GM18951 (cell line): Measurements from ENCODE around the gene ZNF439.
"Not testable (repeated sequence)": the region's sequence is repeated elsewhere in the genome, so short reads cannot be mapped to it uniquely, and the experiment has no call there.

Experiments
- POLR2A ChIP-seq: IDR thresholded peaks from 4 replicates; pipeline ENCODE4 v1.6.1; 2011; ENCODE audit warnings: mild to moderate bottlenecking; ENCODE audit not compliant: insufficient read length, insufficient read depth; ENCODE audit errors: extremely low read depth
- in situ Hi-C: fragments of 300-500 bp; cut with MboI; formaldehyde crosslinking; loops from one replicate; pipeline ENCODE4 v1.12.0; 2022; ENCODE audit warnings: low sequenced_read_pairs, mixed read lengths, inconsistent platforms; ENCODE audit not compliant: unreplicated experiment

Gene ZNF439

DNA sequence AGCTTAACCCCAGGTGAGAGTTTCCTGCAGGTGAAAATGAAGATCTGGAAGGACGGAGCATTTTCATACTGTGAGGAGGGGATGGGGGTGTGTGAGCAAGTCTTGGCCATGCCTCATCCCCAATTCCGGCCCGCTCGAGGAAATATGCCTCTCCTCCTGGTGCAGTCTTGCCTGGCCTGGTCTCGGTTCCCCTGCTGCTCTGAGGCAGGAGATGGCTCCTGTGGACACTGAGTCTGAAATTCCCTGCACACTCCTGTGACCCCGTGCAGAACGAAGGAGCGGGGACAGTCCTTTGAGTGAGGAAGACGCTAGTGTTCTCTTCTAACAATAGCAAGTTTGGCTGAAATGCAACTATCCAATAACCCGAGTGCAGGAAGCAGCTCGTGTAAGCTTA is 329 bp upstream of the ZNF439 start:
- no peak for TF ChIP-seq POLR2A
- in situ Hi-C loops, result no loop called here

DNA sequence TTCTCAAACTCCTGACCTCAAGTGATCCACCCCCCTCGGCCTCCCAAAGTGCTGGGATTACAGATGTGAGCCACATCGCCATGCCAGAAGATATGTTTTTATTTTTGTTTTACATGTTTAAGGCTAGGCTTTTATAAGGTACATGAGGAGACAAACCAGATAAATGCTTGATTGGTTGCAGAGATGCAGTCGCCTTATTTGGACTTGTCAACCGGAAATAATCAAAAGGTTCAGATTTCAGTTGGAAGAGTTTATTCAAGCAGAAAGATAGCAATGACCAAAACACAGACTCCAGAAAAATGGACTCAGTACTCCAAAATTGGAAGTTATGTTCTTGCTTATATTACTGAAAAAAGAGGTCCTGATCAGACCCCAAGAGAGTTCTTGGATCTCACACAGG is 1.8 kb downstream of the ZNF439 start:
- in situ Hi-C loops, result not testable (repeated sequence)

DNA sequence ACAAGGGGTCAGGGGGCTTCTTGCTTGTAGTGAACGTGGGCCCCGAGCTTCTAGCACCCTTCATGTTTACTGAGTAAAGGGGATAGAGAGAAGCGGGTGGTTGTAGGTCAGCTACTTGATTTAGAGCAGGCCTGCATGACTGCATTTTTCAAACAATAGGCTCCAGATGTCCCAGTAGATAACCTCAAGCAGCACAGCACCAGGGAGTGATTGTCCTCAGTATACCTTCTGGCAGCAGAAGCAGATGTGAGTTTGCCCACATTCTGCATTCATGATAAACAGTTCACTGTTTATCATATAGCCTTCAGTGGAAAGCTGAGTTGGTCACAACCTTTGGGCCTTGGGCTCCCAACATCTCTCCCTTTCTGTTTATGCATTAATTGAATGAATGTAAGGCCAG is 4.8 kb downstream of the ZNF439 start:
- in situ Hi-C loops, result no loop called here
- TF ChIP-seq POLR2A, result no peak

DNA sequence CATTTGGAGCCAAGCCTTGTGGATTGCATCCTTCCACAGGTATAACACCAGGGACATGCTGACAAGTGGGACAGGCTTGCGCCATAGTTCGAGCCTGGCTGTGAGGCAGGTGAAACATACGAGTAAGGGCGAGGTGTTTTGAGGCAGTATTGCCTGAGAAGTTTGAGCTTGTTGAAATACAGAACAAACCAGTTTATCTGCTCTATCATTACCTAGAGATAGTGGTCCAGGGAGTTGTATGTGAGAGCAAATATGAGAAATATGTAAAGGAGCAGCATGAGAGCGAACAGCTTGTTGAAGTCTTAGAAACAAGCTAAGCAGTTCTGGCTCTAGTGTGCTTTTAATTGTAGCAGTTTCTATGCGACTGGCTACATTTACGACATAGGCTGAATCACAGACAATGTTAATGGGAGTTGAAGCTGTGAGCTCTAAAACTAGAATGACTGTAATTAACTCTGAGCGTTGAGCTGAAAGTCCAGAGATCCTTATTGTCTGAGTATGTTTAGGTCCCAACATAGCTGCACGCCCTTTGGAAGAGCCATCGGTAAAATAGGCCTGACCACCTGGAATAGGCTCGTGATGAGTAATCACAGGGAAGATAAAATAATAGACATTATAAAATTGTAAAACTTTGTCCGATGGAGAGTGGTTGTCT is 8.2 kb downstream of the ZNF439 start:
- in situ Hi-C loops, result no loop called here
- TF ChIP-seq POLR2A, result no peak

DNA sequence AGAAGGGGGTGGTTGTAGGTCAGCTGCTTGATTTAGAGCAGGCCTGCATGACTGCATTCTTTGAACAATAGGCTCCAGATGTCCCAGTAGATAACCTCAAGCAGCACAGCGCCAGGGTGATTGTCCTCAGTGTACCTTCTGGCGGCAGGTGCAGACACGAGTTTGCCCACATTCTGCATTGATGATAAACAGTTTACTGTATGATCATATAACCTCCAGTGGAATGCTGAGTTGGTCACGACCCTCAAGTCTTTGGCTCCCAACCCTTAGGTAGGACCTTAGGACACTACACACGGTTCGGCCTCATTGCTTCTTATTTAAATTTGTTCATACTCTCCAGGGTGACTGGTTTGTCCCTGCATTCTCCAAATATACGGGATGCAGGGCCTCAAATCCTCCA is 12.2 kb downstream of the ZNF439 start:
- in situ Hi-C loops, result no loop called here
- TF ChIP-seq POLR2A, result no peak

DNA sequence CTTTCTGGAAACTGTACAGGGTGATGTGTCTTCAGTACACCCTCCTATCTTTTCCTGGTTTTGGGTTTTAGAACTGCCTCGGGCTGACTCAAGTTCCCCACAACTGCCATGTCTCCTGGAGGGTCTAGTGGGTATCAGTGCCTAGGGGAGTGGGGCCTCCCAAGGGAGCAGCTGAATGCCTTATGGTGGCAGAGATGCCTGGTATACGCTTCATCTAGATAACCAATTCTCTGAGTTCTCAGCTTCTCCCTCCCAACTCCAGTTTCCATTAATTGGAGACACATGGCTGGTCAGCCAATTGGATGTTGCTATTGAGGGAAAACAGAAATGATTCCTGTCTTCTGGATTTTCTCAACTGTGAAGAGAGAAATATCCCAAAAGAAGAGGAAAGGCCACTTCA is 12.8 kb downstream of the ZNF439 start:
- in situ Hi-C loops, result no loop called here
- TF ChIP-seq POLR2A, result no peak

DNA sequence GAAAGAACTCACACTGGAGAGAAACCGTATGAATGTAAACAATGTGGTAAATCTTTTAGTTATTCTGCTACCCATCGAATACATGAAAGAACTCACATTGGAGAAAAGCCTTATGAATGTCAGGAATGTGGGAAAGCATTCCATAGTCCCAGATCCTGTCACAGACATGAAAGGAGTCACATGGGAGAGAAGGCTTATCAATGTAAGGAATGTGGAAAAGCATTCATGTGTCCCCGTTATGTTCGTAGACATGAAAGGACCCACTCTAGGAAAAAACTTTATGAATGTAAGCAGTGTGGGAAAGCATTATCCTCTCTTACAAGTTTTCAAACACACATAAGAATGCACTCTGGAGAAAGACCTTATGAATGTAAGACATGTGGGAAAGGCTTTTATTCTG is 19.2 kb downstream of the ZNF439 start:
- in situ Hi-C loops, result not testable (repeated sequence)

DNA sequence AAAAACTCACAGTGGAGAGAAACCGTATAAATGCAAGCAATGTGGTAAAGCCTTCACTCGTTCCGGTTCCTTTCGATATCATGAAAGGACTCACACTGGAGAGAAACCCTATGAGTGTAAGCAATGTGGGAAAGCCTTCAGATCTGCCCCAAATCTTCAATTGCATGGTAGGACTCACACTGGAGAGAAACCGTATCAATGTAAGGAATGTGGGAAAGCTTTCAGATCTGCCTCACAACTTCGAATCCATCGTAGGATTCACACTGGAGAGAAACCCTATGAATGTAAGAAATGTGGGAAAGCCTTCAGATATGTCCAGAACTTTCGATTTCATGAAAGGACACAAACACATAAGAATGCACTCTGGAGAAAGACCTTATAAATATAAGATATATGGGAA is 19.7 kb downstream of the ZNF439 start:
- in situ Hi-C loops, result no loop called here
- TF ChIP-seq POLR2A, result no peak

DNA sequence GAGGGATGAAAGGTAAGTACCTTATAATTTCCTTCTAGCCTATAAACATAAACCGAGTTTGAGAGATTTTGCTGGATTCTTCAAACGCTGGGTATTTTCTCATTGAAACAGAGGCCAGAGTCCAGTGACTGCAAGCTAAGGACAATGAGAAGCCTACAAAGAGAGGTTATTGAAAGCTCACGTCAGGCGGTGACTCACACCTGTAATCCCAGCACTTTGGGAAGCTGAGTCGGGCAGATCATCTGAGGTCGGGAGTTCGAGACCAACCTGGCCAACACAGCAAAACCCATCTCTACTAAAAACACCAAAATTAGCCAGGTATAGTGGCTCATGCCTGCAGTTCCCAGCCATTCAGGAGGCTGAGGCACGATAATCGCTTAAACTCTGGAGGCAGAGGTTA is 24.1 kb downstream of the ZNF439 start:
- in situ Hi-C loops, result no loop called here
- TF ChIP-seq POLR2A, result no peak

DNA sequence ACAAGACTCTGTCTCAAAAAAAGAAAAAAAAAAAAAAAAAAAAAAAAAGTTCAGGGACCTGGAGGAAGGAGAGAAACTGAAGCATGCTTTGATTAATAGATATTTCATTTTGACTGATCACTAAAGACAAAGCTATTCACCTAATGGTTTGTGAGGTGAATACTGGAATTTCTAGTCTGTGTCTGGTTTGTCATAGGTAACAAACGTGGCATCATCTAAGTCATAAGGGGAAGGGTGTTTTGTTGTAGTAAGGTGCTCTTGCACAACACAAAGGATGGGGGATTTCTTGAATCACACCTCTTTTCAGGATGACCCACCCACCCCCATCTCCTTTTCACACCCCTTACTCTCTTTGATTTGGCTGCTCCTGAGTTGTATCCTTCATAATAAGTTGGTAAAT is 25.2 kb downstream of the ZNF439 start:
- no peak for TF ChIP-seq POLR2A
- in situ Hi-C loops, result no loop called here

DNA sequence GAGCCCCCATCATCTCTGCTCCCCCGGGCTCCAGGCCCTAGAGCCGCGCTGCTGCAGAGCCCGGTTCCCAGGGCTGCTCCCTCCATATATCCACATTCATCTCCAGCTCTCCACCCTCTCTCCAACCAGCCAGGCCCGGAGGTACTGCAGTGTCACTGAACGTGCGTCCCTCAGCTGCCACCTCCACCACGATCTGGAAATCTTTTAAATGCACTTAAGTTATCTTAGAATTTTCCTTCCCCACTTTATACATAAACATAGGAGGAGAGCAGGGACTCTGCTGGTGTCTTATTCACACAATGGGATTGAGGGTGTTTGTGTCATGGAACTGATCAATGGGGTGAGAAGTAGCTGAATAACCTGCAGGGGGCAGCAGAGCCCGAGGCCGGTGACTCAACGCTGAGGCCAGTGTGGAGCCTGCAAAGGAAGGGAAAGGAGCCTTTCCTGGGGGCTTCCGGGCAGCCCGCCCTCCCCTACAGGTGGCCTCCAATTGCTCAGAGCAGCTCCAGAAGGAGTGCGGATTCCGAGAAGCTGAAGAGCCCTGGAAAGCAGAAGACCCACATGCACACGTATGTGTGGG is 31.3 kb downstream of the ZNF439 start:
- in situ Hi-C loops, result not testable (repeated sequence)

DNA sequence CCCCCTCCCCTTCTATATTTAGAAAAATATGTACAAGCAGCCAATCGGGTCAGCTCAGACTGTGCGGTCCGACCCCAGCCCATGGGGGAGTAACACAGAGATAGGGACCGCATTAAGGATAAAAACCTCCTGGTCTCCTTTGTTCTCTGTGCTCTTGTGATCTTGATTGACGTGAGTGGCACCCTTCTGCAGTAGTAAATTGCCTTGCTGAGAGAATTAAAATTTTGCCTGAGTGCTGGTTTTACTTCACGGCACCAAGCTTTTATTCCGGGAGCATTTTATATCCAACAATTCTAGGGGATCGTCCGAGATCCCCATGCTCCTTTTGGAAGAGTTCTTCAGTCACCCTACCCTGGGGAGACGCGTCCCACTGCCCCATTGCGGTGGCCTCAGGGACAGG is 32.1 kb downstream of the ZNF439 start:
- TF ChIP-seq POLR2A, result no peak
- in situ Hi-C loops, result no loop called here

DNA sequence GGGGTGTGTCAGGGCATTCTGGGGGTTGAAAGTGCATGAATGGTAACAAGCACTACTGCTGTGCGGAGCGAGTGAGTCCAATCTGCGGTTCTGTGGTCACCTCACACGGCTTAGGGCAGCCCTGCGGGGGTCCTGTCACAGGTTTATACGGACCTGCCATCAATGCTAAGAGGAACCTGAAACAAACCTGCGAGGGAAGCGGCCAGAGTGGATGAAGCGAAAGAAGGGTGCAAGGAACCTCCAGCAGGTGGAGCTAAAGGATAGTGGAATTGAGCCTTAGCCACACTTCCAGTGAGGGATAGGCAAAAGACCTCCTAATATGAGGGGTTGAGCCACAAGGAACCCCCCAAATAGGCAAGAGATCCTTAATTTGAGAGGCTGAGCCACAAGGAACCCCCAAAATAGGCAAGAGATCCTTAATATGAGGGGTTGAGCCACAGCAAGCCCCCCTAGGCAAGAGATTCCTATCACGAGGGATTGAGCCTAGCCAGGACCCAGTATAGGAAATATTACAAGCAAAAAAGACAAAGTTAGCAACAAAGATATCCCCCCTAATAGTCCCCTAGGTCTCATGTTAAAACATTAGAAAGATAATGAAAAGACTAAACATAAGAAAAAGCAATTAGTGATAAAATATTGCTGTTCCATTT is 32.8 kb downstream of the ZNF439 start:
- TF ChIP-seq POLR2A, result no peak
- in situ Hi-C loops, result no loop called here

DNA sequence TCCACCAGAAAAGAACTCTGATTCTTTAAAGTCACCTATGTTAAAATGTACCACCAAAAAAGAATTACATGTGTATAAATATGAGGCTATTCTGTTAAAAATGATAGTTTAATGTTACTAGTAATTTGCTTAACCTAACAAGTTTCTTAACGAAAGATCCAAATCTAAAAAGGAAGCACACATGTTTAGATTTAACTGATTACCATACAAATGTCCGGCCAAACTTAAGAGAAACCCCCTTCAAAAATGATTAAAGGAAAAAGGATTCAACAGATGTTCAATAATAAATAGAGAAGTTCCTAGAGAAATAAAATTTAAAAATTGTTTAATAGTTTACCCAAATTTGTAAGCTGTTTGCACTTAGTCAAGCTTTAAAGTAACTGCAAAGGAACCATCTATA is 34.1 kb downstream of the ZNF439 start:
- in situ Hi-C loops, result no loop called here
- TF ChIP-seq POLR2A, result no peak

DNA sequence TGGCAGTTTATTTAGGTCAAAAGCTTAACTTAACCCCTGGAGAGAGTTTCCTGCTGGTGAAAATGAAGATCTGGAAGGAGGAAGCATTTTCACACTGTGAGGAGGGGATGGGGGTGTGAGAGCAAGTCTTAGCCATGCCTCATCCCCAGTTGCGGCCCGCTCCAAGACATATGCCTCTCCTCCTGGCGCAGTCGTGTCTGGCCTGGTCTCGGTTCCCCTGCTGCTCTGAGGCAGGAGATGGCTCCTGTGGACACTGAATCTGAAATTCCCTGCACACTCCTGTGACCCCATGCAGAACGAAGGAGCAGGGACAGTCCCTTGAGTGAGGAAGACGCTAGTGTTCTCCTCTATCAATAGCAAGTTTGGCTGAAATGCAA is 38.7 kb downstream of the ZNF439 start:
- no peak for TF ChIP-seq POLR2A
- in situ Hi-C loops, result no loop called here
